H1 (cell line): ENCODE results near the gene IL17RA. TPM values are rescaled to one million over a fixed set of nuclear protein-coding genes. Genes with fewer than 3 reads are reported as not detected.

ENCODE experiments used
- CTCF ChIA-PET: fragments of 300-600 bp; sonication (Branson Sonifier 250); formaldehyde crosslinking; loops from one replicate; lab custom pipeline; 2021; ENCODE audit not compliant: partially characterized antibody; lab: Charles Lee
- POLR2A ChIA-PET: fragments of 300-600 bp; sonication (Branson Sonifier 250); formaldehyde crosslinking; loops from one replicate; lab custom pipeline; 2021; ENCODE audit warnings: inconsistent platforms; ENCODE audit not compliant: partially characterized antibody; lab: Charles Lee
- DNase-seq, 2 experiments: peaks; one replicate each; pipeline versions ENCODE4 v3.0.0 to v3.0.0-alpha.2; 2010 to 2022; ENCODE audit warnings: low spot score in 2 of 2, low read depth in 1 of 2, mixed read lengths in 1 of 2
- FAIRE-seq: peaks from 2 replicates; lab custom pipeline; 2011; peaks lifted over from hg19 to GRCh38; lab: Jason Lieb, UNC
- H2AFZ ChIP-seq: 2 replicates; pipeline ENCODE4 v1.8.1; 2012; ENCODE audit warnings: low read length, inconsistent platforms
- H2AK5ac ChIP-seq: 2 replicates; pipeline ENCODE4 v1.6.1; 2013; ENCODE audit warnings: low read depth, low read length
- H2BK120ac ChIP-seq: replicated peaks from 2 replicates; pipeline ENCODE3; 2013; ENCODE audit warnings: low read depth, low read length, inconsistent platforms
- H2BK12ac ChIP-seq: 2 replicates; pipeline ENCODE4 v1.6.1; 2013; ENCODE audit warnings: low read depth, low read length
- H2BK15ac ChIP-seq: 2 replicates; pipeline ENCODE4 v1.6.1; 2013; ENCODE audit warnings: low read length
- H2BK20ac ChIP-seq: 2 replicates; pipeline ENCODE4 v1.6.1; 2013; ENCODE audit warnings: low read length
- H2BK5ac ChIP-seq: 2 replicates; pipeline ENCODE4 v1.6.1; 2013; ENCODE audit warnings: low read depth, low read length
- H3K14ac ChIP-seq: 2 replicates; pipeline ENCODE4 v1.6.1; 2013; ENCODE audit warnings: inconsistent platforms; ENCODE audit not compliant: insufficient read length
- H3K18ac ChIP-seq: 2 replicates; pipeline ENCODE4 v1.6.1; 2013; ENCODE audit warnings: low read length; ENCODE audit errors: extremely low read depth
- H3K23ac ChIP-seq: 2 replicates; pipeline ENCODE4 v1.6.1; 2013; ENCODE audit warnings: inconsistent platforms; ENCODE audit not compliant: insufficient read length
- H3K23me2 ChIP-seq: 2 replicates; pipeline ENCODE4 v1.6.1; 2013; ENCODE audit warnings: low read depth, low read length
- H3K27ac ChIP-seq: 2 replicates; pipeline ENCODE4 v1.6.1; 2011; ENCODE audit warnings: low read depth, low read length, inconsistent platforms
- H3K27me3 ChIP-seq, 4 experiments: replicated peaks in 1 of 4; 1 replicate in 1 of 4; 2 replicates in 3 of 4; pipeline versions ENCODE4 v1.6.1 to v1.8.1; 2011 to 2013; ENCODE audit warnings: low read length in 3 of 4, mild to moderate bottlenecking in 3 of 4, inconsistent platforms in 2 of 4, mixed read lengths in 2 of 4, moderate library complexity in 1 of 4; ENCODE audit not compliant: control insufficient read depth in 3 of 4, insufficient read depth in 3 of 4; ENCODE audit errors: extremely low read depth in 1 of 4
- H3K36me3 ChIP-seq, 4 experiments: 2 replicates each; pipeline versions ENCODE4 v1.6.1 to v1.8.1; 2011 to 2013; ENCODE audit warnings: mild to moderate bottlenecking in 4 of 4, low read length in 3 of 4, moderate library complexity in 2 of 4, control low read depth in 1 of 4, inconsistent platforms in 1 of 4; ENCODE audit not compliant: insufficient read depth in 4 of 4, control insufficient read depth in 2 of 4
- H3K4ac ChIP-seq: replicated peaks from 2 replicates; pipeline ENCODE3; 2013; ENCODE audit warnings: low read length, low read depth, mixed read lengths, inconsistent platforms; ENCODE audit not compliant: insufficient read length
- H3K4me1 ChIP-seq, 4 experiments: replicated peaks in 1 of 4; 1 replicate in 1 of 4; 2 replicates in 3 of 4; pipeline versions ENCODE4 v1.6.1 to v1.8.1; 2011 to 2013; ENCODE audit warnings: low read length in 3 of 4, inconsistent platforms in 2 of 4, mixed read lengths in 1 of 4; ENCODE audit not compliant: insufficient read depth in 4 of 4, control insufficient read depth in 3 of 4
- H3K4me2 ChIP-seq, 2 experiments: 2 replicates each; pipeline versions ENCODE4 v1.6.1 to v1.8.1; 2011 to 2013; ENCODE audit warnings: low read depth in 2 of 2, low read length in 2 of 2, control low read depth in 1 of 2, inconsistent platforms in 1 of 2, mild to moderate bottlenecking in 1 of 2; ENCODE audit not compliant: insufficient read depth in 1 of 2
- H3K4me3 ChIP-seq, 4 experiments: fragments of 200-600, 300-600 bp in 1 of 4; sonication (generic), shearing (Covaris generic), sonication (Bioruptor Twin) in 1 of 4; 2 replicates each; pipeline versions ENCODE4 v1.5.1 to v1.8.1; 2011 to 2016; ENCODE audit warnings: low read length in 4 of 4, low read depth in 3 of 4, control low read depth in 2 of 4, inconsistent platforms in 2 of 4, mild to moderate bottlenecking in 2 of 4, mixed read lengths in 1 of 4, moderate library complexity in 1 of 4; ENCODE audit not compliant: insufficient read depth in 2 of 4; ENCODE audit errors: extremely low read depth in 1 of 4
- H3K56ac ChIP-seq: replicated peaks from 2 replicates; pipeline ENCODE3; 2013; ENCODE audit warnings: low read depth, mild to moderate bottlenecking, mixed read lengths, low read length, inconsistent platforms; ENCODE audit not compliant: insufficient read length
- H3K79me1 ChIP-seq: 2 replicates; pipeline ENCODE4 v1.6.1; 2013; ENCODE audit warnings: low read depth, low read length, control low read depth
- H3K79me2 ChIP-seq, 2 experiments: 2 replicates each; pipeline versions ENCODE4 v1.6.1 to v1.8.1; 2012 to 2013; ENCODE audit warnings: low read length in 2 of 2, mild to moderate bottlenecking in 2 of 2, inconsistent platforms in 1 of 2; ENCODE audit not compliant: insufficient read depth in 2 of 2, control insufficient read depth in 1 of 2
- H3K9ac ChIP-seq, 4 experiments: replicated peaks in 1 of 4; 1 replicate in 1 of 4; 2 replicates in 3 of 4; pipeline versions ENCODE4 v1.6.1 to v1.8.1; 2011 to 2013; ENCODE audit warnings: low read depth in 3 of 4, low read length in 3 of 4, control low read depth in 2 of 4, mild to moderate bottlenecking in 2 of 4, moderate library complexity in 2 of 4, inconsistent platforms in 1 of 4; ENCODE audit errors: extremely low read depth in 1 of 4
- H3K9me3 ChIP-seq, 2 experiments: 2 replicates each; pipeline versions ENCODE4 v1.6.1 to v1.8.1; 2012 to 2013; ENCODE audit warnings: mild to moderate bottlenecking in 2 of 2, moderate library complexity in 2 of 2, control low read depth in 1 of 2, inconsistent platforms in 1 of 2, low read depth in 1 of 2, low read length in 1 of 2, mixed read lengths in 1 of 2; ENCODE audit not compliant: insufficient read depth in 2 of 2
- H4K20me1 ChIP-seq, 2 experiments: replicated peaks in 1 of 2; 2 replicates each; pipeline versions ENCODE3 to v1.8.1; 2011 to 2013; ENCODE audit warnings: inconsistent platforms in 2 of 2, low read length in 2 of 2, mild to moderate bottlenecking in 1 of 2; ENCODE audit not compliant: insufficient read depth in 2 of 2, control insufficient read depth in 1 of 2
- H4K5ac ChIP-seq: 2 replicates; pipeline ENCODE4 v1.6.1; 2013; ENCODE audit warnings: low read length, low read depth, mixed read lengths, inconsistent platforms; ENCODE audit not compliant: insufficient read length
- H4K8ac ChIP-seq: 2 replicates; pipeline ENCODE4 v1.8.0; 2013; ENCODE audit warnings: mild to moderate bottlenecking, moderate library complexity, low read length, inconsistent platforms; ENCODE audit not compliant: insufficient read depth; ENCODE audit errors: extremely low read depth
- H4K91ac ChIP-seq: replicated peaks from 2 replicates; pipeline ENCODE3; 2013; ENCODE audit warnings: low read length, mixed read lengths, inconsistent platforms; ENCODE audit not compliant: insufficient read length
- BCL11A ChIP-seq, 2 experiments: IDR thresholded peaks; one replicate each; pipeline ENCODE4 v1.6.1; 2011; ENCODE audit warnings: low read depth in 2 of 2, low read length in 2 of 2, mild to moderate bottlenecking in 2 of 2
- BRCA1 ChIP-seq: IDR thresholded peaks from 2 replicates; pipeline ENCODE4 v1.6.1; 2012; ENCODE audit warnings: low read depth, low read length, improper control_type of control experiment
- EP300 ChIP-seq, 2 experiments: IDR thresholded peaks; 1 replicate in 1 of 2; 2 replicates in 1 of 2; pipeline ENCODE4 v1.6.1; 2011 to 2012; ENCODE audit warnings: low read depth in 2 of 2, low read length in 2 of 2, mild to moderate bottlenecking in 2 of 2, borderline replicate concordance in 1 of 2, inconsistent platforms in 1 of 2, moderate library complexity in 1 of 2
- JUN ChIP-seq: IDR thresholded peaks from 2 replicates; pipeline ENCODE4 v1.6.1; 2011; ENCODE audit warnings: low read depth, mild to moderate bottlenecking, improper control_type of control experiment, low read length
- NRF1 ChIP-seq: IDR thresholded peaks from 2 replicates; pipeline ENCODE4 v1.6.1; 2011; ENCODE audit warnings: mild to moderate bottlenecking, low read depth, low read length, improper control_type of control experiment
- POLR2A ChIP-seq, 2 experiments: IDR thresholded peaks; 1 replicate in 1 of 2; 2 replicates in 1 of 2; pipeline ENCODE4 v1.6.1; 2011; ENCODE audit warnings: low read depth in 2 of 2, low read length in 2 of 2, mild to moderate bottlenecking in 2 of 2; ENCODE audit errors: control extremely low read depth in 1 of 2
- RBBP5 ChIP-seq: IDR thresholded peaks from 2 replicates; pipeline ENCODE4 v1.7.1; 2012; ENCODE audit warnings: low read depth, mild to moderate bottlenecking, inconsistent platforms, low read length, moderate library complexity, borderline replicate concordance
- RFX5 ChIP-seq: IDR thresholded peaks from 2 replicates; pipeline ENCODE4 v1.6.1; 2011; ENCODE audit warnings: low read depth, low read length, improper control_type of control experiment, borderline replicate concordance
- SIRT6 ChIP-seq: IDR thresholded peaks from one replicate; pipeline ENCODE4 v1.7.1; 2012; ENCODE audit warnings: low read length, inconsistent platforms
- WGBS, 2 experiments: shearing (Covaris generic) in 1 of 2; methylation state at CpG; one replicate each; pipeline versions ENCODE4 v1.1.6 to v1.1.7; 2013 to 2015; ENCODE audit warnings: low lambda C conversion rate in 2 of 2, mixed read lengths in 2 of 2, inconsistent platforms in 1 of 2, low coverage in 1 of 2, missing lambda C conversion rate in 1 of 2; ENCODE audit not compliant: insufficient replicate concordance in 2 of 2, insufficient coverage in 1 of 2, insufficient read length in 1 of 2; ENCODE audit errors: extremely low coverage in 1 of 2, missing lambda C conversion rate in 1 of 2; 5-methylcytosine and 5-hydroxymethylcytosine counted together
- polyA plus RNA-seq, 7 experiments: library from polyadenylated mRNA; depleted of rRNA in 3 of 7; stranded (reverse) in 5 of 7; unstranded in 2 of 7; fragments of >200 nt in 5 of 7; fragments of 200-250 nt in 2 of 7; gene quantifications; 1 replicate in 5 of 7; 2 replicates in 1 of 7; 4 replicates in 1 of 7; pipeline versions ENCODE4 v1.2.1 to v1.2.3, GENCODE V29; 2011 to 2013; ENCODE audit warnings: missing spikeins in 2 of 7, mixed read lengths in 2 of 7
- total RNA-seq: library from RNA; stranded (reverse); fragmentation: NEBNext Ultra II Directional; extraction: Animal tissue kit (Norgen Biotek cat#: 25700); gene quantifications from 2 replicates; pipeline ENCODE4 v1.2.1, GENCODE V29; 2021
- TF ChIP-seq, protein P1 (sequence below): IDR thresholded peaks from 2 replicates; pipeline ENCODE4 v1.6.1; 2012; ENCODE audit warnings: low read length, inconsistent platforms

Gene IL17RA
- total and polyA plus RNA-seq, 2 of the 8 experiments (the other 6 are each of a cell fraction or from before 2014, with no cell fraction given) = 5.6 to 9.9 TPM

DNA sequence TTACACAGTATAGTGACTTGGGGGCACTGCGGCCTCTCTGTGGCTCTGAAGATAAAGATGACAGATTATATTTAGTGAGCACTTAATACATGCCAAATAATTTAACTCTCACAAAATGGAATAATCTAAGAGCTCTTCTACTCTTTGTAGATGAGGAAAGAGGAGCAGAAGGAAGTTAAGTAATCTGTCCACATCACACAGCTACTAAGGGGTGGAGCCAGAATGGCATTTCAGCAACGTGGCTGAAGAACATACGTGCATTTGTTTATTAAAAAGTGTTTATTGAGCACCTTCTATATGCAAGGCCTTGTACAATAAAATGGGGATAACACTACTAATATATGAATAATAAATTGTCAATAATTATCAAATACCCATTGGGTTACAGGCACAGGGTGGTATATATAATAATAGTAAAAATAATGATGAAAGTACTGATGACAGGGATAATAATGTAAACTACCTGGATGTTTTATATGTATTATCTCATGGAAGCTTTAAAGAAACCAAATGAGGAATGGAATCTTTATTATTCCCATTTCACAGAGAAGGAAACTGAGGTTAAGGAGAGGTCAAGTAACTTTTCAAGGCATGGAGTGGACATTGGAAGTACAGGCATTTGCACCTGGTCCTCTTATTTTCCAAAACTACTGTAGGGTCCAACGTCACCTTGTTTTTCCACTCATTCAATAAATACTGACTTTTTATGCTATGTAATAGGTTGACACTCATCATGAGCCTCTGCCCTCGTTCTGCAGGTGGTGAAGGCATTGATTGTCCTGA is 38.0 kb upstream of the IL17RA start:
- Histone ChIP-seq H4K8ac (no peak overlapping the region), H2AK5ac (no peak overlapping the region), H3K79me2 (no peaks in the 10 kb centered on the region), H3K4me1 (no peaks in the 10 kb centered on the region), H3K27me3 (no peaks in the 10 kb centered on the region; a peak in 3 of 7 replicates), H3K14ac (no peak overlapping the region), H3K23me2 (no peaks in the 10 kb centered on the region), H4K91ac (no peak overlapping the region), H3K27ac (no peak overlapping the region), H3K4ac (no peak overlapping the region), H2BK5ac (no peak overlapping the region), H4K20me1 (no peaks in the 10 kb centered on the region), H3K4me2 (no peak overlapping the region), H3K18ac (no peak overlapping the region), H3K79me1 (no peaks in the 10 kb centered on the region), H2AFZ (no peak overlapping the region), H3K23ac (no peak overlapping the region), H3K56ac (no peak overlapping the region), H3K36me3 (no peaks in the 10 kb centered on the region), H3K9me3 (no peaks in the 10 kb centered on the region), H3K9ac (no peak overlapping the region), H4K5ac (no peak overlapping the region), H3K4me3 (no peak overlapping the region), H2BK12ac (no peak overlapping the region), H2BK15ac (no peak overlapping the region), H2BK120ac (no peak overlapping the region), H2BK20ac (no peak overlapping the region)
- CTCF ChIA-PET = interaction anchor here (0.9 to 3.0 kb wide), 2 partner anchors 8 to 11 kb away, joined by 3 to 12 read pairs; no protein-coding TSS in a partner anchor
- POLR2A ChIA-PET = no interaction called here
- 76% methylated on average over 5 of the region's 5 CpGs; no CpG with 5 or more reads in 1 of the 2 experiments for WGBS, 2 experiments
- no peak for DNase-seq
- no peak for FAIRE-seq
- TF ChIP-seq NRF1 (no peak), RFX5 (no peak), EP300 (IDR thresholded peaks at IDR 0.05; ENCODE audit: borderline replicate concordance in 1 of 2, low read depth in 2 of 2, low read length in 2 of 2) (no peak), POLR2A (IDR thresholded peaks at IDR 0.05; ENCODE audit: control extremely low read depth in 1 of 2, low read depth in 2 of 2, low read length in 2 of 2) (no peak), BCL11A (IDR thresholded peaks at IDR 0.05; ENCODE audit: low read depth in 2 of 2, low read length in 2 of 2) (no peak), JUN (no peak), RBBP5 (no peak), BRCA1 (no peak), SIRT6 (no peak)
- TF ChIP-seq, protein P1, sequence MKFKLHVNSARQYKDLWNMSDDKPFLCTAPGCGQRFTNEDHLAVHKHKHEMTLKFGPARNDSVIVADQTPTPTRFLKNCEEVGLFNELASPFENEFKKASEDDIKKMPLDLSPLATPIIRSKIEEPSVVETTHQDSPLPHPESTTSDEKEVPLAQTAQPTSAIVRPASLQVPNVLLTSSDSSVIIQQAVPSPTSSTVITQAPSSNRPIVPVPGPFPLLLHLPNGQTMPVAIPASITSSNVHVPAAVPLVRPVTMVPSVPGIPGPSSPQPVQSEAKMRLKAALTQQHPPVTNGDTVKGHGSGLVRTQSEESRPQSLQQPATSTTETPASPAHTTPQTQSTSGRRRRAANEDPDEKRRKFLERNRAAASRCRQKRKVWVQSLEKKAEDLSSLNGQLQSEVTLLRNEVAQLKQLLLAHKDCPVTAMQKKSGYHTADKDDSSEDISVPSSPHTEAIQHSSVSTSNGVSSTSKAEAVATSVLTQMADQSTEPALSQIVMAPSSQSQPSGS = no peak
